SU-DHL-6 (cell line): ENCODE data around the gene GGN.
"Not testable (repeated sequence)": the region's sequence is repeated elsewhere in the genome, so short reads cannot be mapped to it uniquely, and the experiment has no call there.

ENCODE experiments used
- H2AFZ ChIP-seq: fragments of 200-600 bp; sonication (generic); 2 replicates; pipeline ENCODE4 v1.6.1; 2014; ENCODE audit warnings: low read depth, mild to moderate bottlenecking, moderate library complexity, mixed read lengths, antibody characterized with exemption, low read length; ENCODE audit not compliant: severe bottlenecking
- H3F3A ChIP-seq: fragments of 200-600 bp; shearing (Covaris generic); 2 replicates; pipeline ENCODE4 v1.6.0; 2016; ENCODE audit warnings: antibody characterized with exemption, mild to moderate bottlenecking; ENCODE audit not compliant: insufficient read depth
- H3K27ac ChIP-seq: fragments of 200-600 bp; sonication (generic); 2 replicates; pipeline ENCODE4 v1.5.1; 2016; ENCODE audit warnings: low read depth, mild to moderate bottlenecking, low read length, moderate library complexity, mixed read lengths
- H3K27me3 ChIP-seq: fragments of 200-600 bp; sonication (generic), shearing (Covaris generic); 2 replicates; pipeline ENCODE4 v1.6.0; 2014; ENCODE audit warnings: mild to moderate bottlenecking, low read length
- H3K36me3 ChIP-seq: fragments of 200-600 bp; sonication (generic); 2 replicates; pipeline ENCODE4 v1.6.1; 2014; ENCODE audit warnings: mild to moderate bottlenecking, low read length, mixed read lengths
- H3K4me2 ChIP-seq: fragments of 300-600, 200-600 bp; shearing (Covaris generic), sonication (generic); 2 replicates; pipeline ENCODE4 v1.6.0; 2014; ENCODE audit warnings: low read length, low read depth, mild to moderate bottlenecking; ENCODE audit not compliant: poor library complexity, severe bottlenecking
- H3K4me3 ChIP-seq: fragments of 200-600 bp; sonication (generic); 2 replicates; pipeline ENCODE4 v1.5.1; 2014; ENCODE audit warnings: antibody characterized with exemption, low read length, mild to moderate bottlenecking, mixed read lengths; ENCODE audit not compliant: insufficient read depth, poor library complexity, severe bottlenecking
- H3K79me2 ChIP-seq: fragments of 200-600 bp; sonication (generic); 2 replicates; pipeline ENCODE4 v1.6.1; 2014; ENCODE audit warnings: mild to moderate bottlenecking, low read length, moderate library complexity; ENCODE audit not compliant: insufficient read depth
- H3K9ac ChIP-seq: fragments of 200-600 bp; sonication (generic); 2 replicates; pipeline ENCODE4 v1.7.0; 2014; ENCODE audit warnings: mild to moderate bottlenecking, low read length
- H3K9me2 ChIP-seq: fragments of 200-600 bp; sonication (generic); replicated peaks from 2 replicates; pipeline ENCODE4 v1.6.1; 2014; ENCODE audit warnings: low read length; ENCODE audit not compliant: insufficient read depth
- H3K9me3 ChIP-seq: fragments of 200-600 bp; sonication (generic); 2 replicates; pipeline ENCODE4 v1.6.1; 2014; ENCODE audit warnings: low read length, mixed read lengths; ENCODE audit not compliant: insufficient read depth
- H4K20me1 ChIP-seq: fragments of 200-600 bp; sonication (generic); 2 replicates; pipeline ENCODE4 v1.6.1; 2014; ENCODE audit warnings: low read depth, mild to moderate bottlenecking, antibody characterized with exemption, low read length, moderate library complexity, mixed read lengths
- EZH2phosphoT487 ChIP-seq: fragments of 200-600 bp; sonication (generic), shearing (Covaris generic); conservative IDR thresholded peaks from 2 replicates; pipeline ENCODE4 v1.6.1; 2018; ENCODE audit warnings: mild to moderate bottlenecking, antibody characterized with exemption, low read length, moderate library complexity, mixed read lengths
- TF ChIP-seq, protein P1 (sequence below): fragments of 200-600 bp; sonication (generic); IDR thresholded peaks from one replicate; pipeline ENCODE4 v1.5.1; 2017; ENCODE audit warnings: antibody characterized with exemption, mild to moderate bottlenecking, low read length, moderate library complexity; ENCODE audit not compliant: insufficient read depth, poor library complexity, severe bottlenecking

GGN gene

GRCh38 chr19:38370299-38370698 lies 17.5 kb downstream of the GGN start:
- H4K20me1 ChIP-seq: no peaks in the 10 kb centered on the region
- H2AFZ ChIP-seq: no peak overlapping the region
- no peak overlapping the region for H3K9ac ChIP-seq
- H3K27ac ChIP-seq: no peak overlapping the region
- no peaks in the 10 kb centered on the region for H3K9me3 ChIP-seq
- peaks cover 6% of the 10 kb centered on the region for H3K79me2 ChIP-seq
- no peak overlapping the region for H3K4me2 ChIP-seq
- no peaks in the 10 kb centered on the region for H3K27me3 ChIP-seq
- no peak overlapping the region for H3K4me3 ChIP-seq
- no peaks in the 10 kb centered on the region for H3K9me2 ChIP-seq
- TF ChIP-seq, protein P1, sequence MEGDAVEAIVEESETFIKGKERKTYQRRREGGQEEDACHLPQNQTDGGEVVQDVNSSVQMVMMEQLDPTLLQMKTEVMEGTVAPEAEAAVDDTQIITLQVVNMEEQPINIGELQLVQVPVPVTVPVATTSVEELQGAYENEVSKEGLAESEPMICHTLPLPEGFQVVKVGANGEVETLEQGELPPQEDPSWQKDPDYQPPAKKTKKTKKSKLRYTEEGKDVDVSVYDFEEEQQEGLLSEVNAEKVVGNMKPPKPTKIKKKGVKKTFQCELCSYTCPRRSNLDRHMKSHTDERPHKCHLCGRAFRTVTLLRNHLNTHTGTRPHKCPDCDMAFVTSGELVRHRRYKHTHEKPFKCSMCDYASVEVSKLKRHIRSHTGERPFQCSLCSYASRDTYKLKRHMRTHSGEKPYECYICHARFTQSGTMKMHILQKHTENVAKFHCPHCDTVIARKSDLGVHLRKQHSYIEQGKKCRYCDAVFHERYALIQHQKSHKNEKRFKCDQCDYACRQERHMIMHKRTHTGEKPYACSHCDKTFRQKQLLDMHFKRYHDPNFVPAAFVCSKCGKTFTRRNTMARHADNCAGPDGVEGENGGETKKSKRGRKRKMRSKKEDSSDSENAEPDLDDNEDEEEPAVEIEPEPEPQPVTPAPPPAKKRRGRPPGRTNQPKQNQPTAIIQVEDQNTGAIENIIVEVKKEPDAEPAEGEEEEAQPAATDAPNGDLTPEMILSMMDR: no peak
- TF ChIP-seq EZH2phosphoT487: no peak
- H3F3A ChIP-seq: no peaks in the 10 kb centered on the region; the same call in 1 of the 2 replicates
- H3K36me3 ChIP-seq: no peaks in the 10 kb centered on the region

DNA sequence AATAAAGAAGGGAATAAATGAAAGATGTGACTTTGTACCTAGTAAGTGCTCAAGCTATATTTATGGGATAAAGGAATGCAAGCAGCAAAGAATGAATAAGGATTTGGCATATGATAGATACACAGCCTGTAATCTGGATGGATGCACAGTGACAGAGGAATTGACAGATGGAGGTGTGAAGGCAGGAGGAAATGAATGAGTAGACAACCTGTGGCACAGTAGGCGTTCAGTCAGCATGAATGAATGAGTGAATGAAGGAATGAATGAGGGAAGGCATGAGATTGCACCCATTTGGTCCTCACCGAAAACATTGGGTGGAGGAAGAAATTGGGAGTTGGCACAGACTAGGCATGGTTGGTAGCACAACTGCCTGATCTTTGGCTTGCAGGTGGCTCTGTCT lies 18.2 kb downstream of the GGN start:
- Histone ChIP-seq H3K9ac (no peak overlapping the region), H3K27ac (no peak overlapping the region), H3F3A (no peaks in the 10 kb centered on the region; the same call in 1 of the 2 replicates), H3K27me3 (no peaks in the 10 kb centered on the region), H3K4me3 (no peak overlapping the region), H3K9me2 (no peaks in the 10 kb centered on the region), H2AFZ (no peak overlapping the region), H3K9me3 (no peaks in the 10 kb centered on the region), H4K20me1 (no peaks in the 10 kb centered on the region), H3K36me3 (no peaks in the 10 kb centered on the region), H3K4me2 (no peak overlapping the region), H3K79me2 (no peaks in the 10 kb centered on the region)
- TF ChIP-seq, protein P1: no peak
- no peak for TF ChIP-seq EZH2phosphoT487

- Histone ChIP-seq H3K36me3 (no peaks in the 10 kb centered on the region), H2AFZ (no peak overlapping the region), H4K20me1 (no peaks in the 10 kb centered on the region), H3K4me2 (no peak overlapping the region), H3K9me2 (no peaks in the 10 kb centered on the region), H3K27ac (no peak overlapping the region), H3K4me3 (no peak overlapping the region), H3F3A (no peaks in the 10 kb centered on the region), H3K9ac (no peak overlapping the region), H3K79me2 (no peaks in the 10 kb centered on the region), H3K27me3 (no peaks in the 10 kb centered on the region), H3K9me3 (no peaks in the 10 kb centered on the region)
- TF ChIP-seq, protein P1: no peak
- no peak for TF ChIP-seq EZH2phosphoT487
Observed at GRCh38 chr19:38367041-38367440, 20.8 kb downstream of the GGN start.

DNA sequence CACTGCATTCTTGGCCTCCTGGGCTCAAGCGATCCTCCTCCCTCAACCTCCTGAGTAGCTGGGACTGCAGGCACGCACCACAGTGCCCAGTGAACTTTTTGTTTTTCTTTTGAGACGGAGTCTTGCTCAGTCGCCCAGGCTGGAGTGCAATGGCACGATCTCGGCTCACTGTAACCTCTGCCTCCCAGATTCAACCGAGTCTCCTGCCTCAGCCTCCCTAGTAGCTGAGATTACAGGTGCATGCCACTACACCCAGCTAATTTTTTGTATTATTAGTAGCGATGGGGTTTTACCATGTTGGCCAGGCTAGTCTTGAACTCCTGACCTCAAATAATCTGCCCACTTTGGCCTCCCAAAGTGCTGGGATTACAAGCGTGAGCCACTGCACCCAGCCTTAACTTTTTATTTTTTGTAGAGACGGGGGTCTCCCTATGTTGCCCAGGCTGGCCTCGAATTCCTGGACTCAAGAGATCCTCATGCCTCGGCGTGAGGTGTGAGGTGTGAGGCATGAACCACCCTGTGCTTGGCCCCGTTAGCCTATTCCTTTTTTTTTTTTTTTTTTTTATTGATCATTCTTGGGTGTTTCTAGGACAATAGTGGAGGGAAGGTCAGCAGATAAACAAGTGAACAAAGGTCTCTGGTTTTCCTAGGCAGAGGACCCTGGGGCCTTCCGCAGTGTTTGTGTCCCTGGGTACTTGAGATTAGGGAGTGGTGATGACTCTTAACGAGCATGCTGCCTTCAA lies 24.7 kb downstream of the GGN start:
- not testable (repeated sequence) for H3K9me2 ChIP-seq, H3K9me3 ChIP-seq, H3K36me3 ChIP-seq, H4K20me1 ChIP-seq, H3K27ac ChIP-seq, H3K79me2 ChIP-seq, H2AFZ ChIP-seq, H3F3A ChIP-seq, H3K27me3 ChIP-seq
- peak overlapping the region; percentile 66 for H3K4me2 ChIP-seq
- peak overlapping the region; percentile 30; the same call in 1 of the 2 replicates for H3K9ac ChIP-seq
- peak overlapping the region; percentile 53 for H3K4me3 ChIP-seq
